HFFc6 (cell line): ENCODE results near the gene LEMD1. TPM values are rescaled to one million over a fixed set of nuclear protein-coding genes. Genes with fewer than 3 reads are reported as not detected.

Source experiments
- DNase-seq: peaks from one replicate; pipeline ENCODE4 v3.0.0-alpha.2; 2018
- H3K27ac Mint-ChIP-seq: 2 replicates; pipeline ENCODE4 v1.8.0; 2020; ENCODE audit warnings: mild to moderate bottlenecking, mixed read lengths
- H3K27me3 Mint-ChIP-seq: 2 replicates; pipeline ENCODE4 v1.8.0; 2021; ENCODE audit warnings: mild to moderate bottlenecking, moderate library complexity, mixed read lengths; ENCODE audit not compliant: insufficient read depth
- H3K36me3 Mint-ChIP-seq: 2 replicates; pipeline ENCODE4 v1.8.0; 2021; ENCODE audit warnings: low read depth, mixed read lengths
- H3K4me1 Mint-ChIP-seq: 2 replicates; pipeline ENCODE4 v1.8.0; 2020; ENCODE audit warnings: low read depth, mixed read lengths
- H3K4me3 Mint-ChIP-seq: 2 replicates; pipeline ENCODE4 v1.8.0; 2020; ENCODE audit warnings: mild to moderate bottlenecking, moderate library complexity, mixed read lengths
- H3K9me3 Mint-ChIP-seq: 2 replicates; pipeline ENCODE4 v1.8.0; 2020; ENCODE audit warnings: mild to moderate bottlenecking, mixed read lengths
- total RNA-seq, 6 experiments: library from RNA; stranded (reverse); fragmentation: NEBNext Ultra II Directional; extraction: Animal tissue kit (Norgen Biotek cat#: 25700); gene quantifications; 2 replicates in 1 of 6; 3 replicates in 5 of 6; pipeline ENCODE4 v1.2.3, GENCODE V29; 2021
- TF ChIP-seq, protein P1 (sequence below): fragments of 200-600 bp; sonication (generic); IDR thresholded peaks from 2 replicates; pipeline ENCODE4 v1.5.0; 2021; ENCODE audit warnings: antibody characterized with exemption, mild to moderate bottlenecking

Gene LEMD1
- total RNA-seq, 6 experiments from 2014 or later: not detected

- Mint-ChIP-seq H3K9me3 (no peaks in the 10 kb centered on the region), H3K27ac (no peak overlapping the region), H3K4me3 (no peak overlapping the region), H3K36me3 (no peaks in the 10 kb centered on the region), H3K27me3 (peaks cover 16% of the 10 kb centered on the region), H3K4me1 (no peaks in the 10 kb centered on the region)
- DNase-seq: no peak
- TF ChIP-seq, protein P1, sequence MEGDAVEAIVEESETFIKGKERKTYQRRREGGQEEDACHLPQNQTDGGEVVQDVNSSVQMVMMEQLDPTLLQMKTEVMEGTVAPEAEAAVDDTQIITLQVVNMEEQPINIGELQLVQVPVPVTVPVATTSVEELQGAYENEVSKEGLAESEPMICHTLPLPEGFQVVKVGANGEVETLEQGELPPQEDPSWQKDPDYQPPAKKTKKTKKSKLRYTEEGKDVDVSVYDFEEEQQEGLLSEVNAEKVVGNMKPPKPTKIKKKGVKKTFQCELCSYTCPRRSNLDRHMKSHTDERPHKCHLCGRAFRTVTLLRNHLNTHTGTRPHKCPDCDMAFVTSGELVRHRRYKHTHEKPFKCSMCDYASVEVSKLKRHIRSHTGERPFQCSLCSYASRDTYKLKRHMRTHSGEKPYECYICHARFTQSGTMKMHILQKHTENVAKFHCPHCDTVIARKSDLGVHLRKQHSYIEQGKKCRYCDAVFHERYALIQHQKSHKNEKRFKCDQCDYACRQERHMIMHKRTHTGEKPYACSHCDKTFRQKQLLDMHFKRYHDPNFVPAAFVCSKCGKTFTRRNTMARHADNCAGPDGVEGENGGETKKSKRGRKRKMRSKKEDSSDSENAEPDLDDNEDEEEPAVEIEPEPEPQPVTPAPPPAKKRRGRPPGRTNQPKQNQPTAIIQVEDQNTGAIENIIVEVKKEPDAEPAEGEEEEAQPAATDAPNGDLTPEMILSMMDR: no peak
These were observed 23.3 kb downstream of the LEMD1 start for GRCh38 chr1:205398586-205398985.

DNA sequence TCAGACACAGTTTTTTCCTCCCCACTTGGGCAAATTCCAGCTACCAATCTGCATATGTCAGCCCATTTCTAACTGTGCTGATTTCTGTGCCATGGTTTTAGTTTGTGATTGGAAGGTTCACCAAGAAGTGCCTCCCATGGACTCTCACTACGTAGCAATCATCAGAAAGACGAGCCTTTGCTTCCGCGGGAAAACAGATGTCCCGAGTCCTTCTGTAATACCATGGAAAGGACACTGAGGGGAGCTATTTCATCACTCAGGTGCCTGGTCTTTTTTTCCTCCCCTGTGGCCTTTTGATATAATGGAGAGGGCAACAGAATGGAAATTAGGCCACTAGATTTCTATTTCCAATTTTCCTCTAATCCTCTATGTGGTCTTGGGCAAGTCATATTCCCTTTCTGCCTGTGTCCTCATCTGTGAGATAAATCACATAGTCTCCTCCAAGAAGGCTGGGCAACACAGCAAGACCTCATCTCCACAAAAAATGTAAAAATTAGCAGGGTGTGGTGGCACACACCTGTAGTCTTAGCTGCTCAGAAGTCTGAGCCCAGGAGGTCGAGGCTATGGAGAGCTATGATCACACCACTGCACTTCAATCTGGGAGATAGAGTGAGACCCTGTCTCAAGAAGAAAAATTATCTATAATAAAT, 24.8 kb downstream of the LEMD1 start:
- TF ChIP-seq, protein P1: peak; percentile 79
- Mint-ChIP-seq H3K36me3 (no peaks in the 10 kb centered on the region), H3K9me3 (no peaks in the 10 kb centered on the region), H3K4me1 (no peaks in the 10 kb centered on the region), H3K27me3 (peaks cover 19% of the 10 kb centered on the region), H3K4me3 (no peak overlapping the region), H3K27ac (no peak overlapping the region)
- peak; percentile 13 for DNase-seq

GRCh38 chr1:205395616-205396015, 26.2 kb downstream of the LEMD1 start:
- Mint-ChIP-seq H3K27me3 (peaks cover 22% of the 10 kb centered on the region), H3K27ac (no peak overlapping the region), H3K4me1 (no peaks in the 10 kb centered on the region), H3K9me3 (no peaks in the 10 kb centered on the region), H3K4me3 (no peak overlapping the region), H3K36me3 (no peaks in the 10 kb centered on the region)
- TF ChIP-seq, protein P1: no peak
- no peak for DNase-seq

GRCh38 chr1:205392650-205393049, 29.2 kb downstream of the LEMD1 start:
- peaks cover 26% of the 10 kb centered on the region for H3K27me3 Mint-ChIP-seq
- no peaks in the 10 kb centered on the region for H3K36me3 Mint-ChIP-seq
- TF ChIP-seq, protein P1: no peak
- H3K4me3 Mint-ChIP-seq: no peak overlapping the region
- H3K9me3 Mint-ChIP-seq: no peaks in the 10 kb centered on the region
- peaks cover 6% of the 10 kb centered on the region; the same call in 1 of the 2 replicates for H3K4me1 Mint-ChIP-seq
- DNase-seq: no peak
- no peak overlapping the region for H3K27ac Mint-ChIP-seq

- DNase-seq: no peak
- H3K4me3 Mint-ChIP-seq: no peak overlapping the region
- H3K9me3 Mint-ChIP-seq: no peaks in the 10 kb centered on the region
- no peaks in the 10 kb centered on the region for H3K36me3 Mint-ChIP-seq
- TF ChIP-seq, protein P1: no peak
- peaks cover 6% of the 10 kb centered on the region; the same call in 1 of the 2 replicates for H3K4me1 Mint-ChIP-seq
- no peak overlapping the region for H3K27ac Mint-ChIP-seq
- H3K27me3 Mint-ChIP-seq: peaks cover 28% of the 10 kb centered on the region
These were observed 30.5 kb downstream of the LEMD1 start for GRCh38 chr1:205391386-205391785.
